Mucosa of stomach (tissue), 1 donor: ENCODE measurements around the gene CRTC2.
"Not testable (repeated sequence)": the region's sequence is repeated elsewhere in the genome, so short reads cannot be mapped to it uniquely, and the experiment has no call there.

Experiments
- H3K27me3 ChIP-seq: one replicate; pipeline ENCODE4 v1.7.0; 2013; ENCODE audit warnings: mild to moderate bottlenecking, low read length; ENCODE audit not compliant: control insufficient read depth, insufficient read depth
- H3K36me3 ChIP-seq: one replicate; pipeline ENCODE4 v1.7.0; 2013; ENCODE audit warnings: low read length; ENCODE audit not compliant: control insufficient read depth, insufficient read depth
- H3K4me1 ChIP-seq: one replicate; pipeline ENCODE4 v1.7.0; 2013; ENCODE audit warnings: mild to moderate bottlenecking, low read length; ENCODE audit not compliant: control insufficient read depth, insufficient read depth
- H3K4me3 ChIP-seq: one replicate; pipeline ENCODE4 v1.7.0; 2013; ENCODE audit warnings: low read length
- H3K9ac ChIP-seq: one replicate; pipeline ENCODE4 v1.7.0; 2013; ENCODE audit warnings: mild to moderate bottlenecking, low read length, moderate library complexity
- H3K9me3 ChIP-seq: one replicate; pipeline ENCODE4 v1.7.0; 2013; ENCODE audit warnings: mild to moderate bottlenecking, low read length, moderate library complexity; ENCODE audit not compliant: control insufficient read depth
- donor health status: Pancreatic carcinoma.

Gene CRTC2

GRCh38 chr1:153985341-153985912, 27.0 kb upstream of the CRTC2 start:
- Histone ChIP-seq H3K36me3 (peaks cover 4% of the 10 kb centered on the region), H3K9me3 (no peaks in the 10 kb centered on the region), H3K27me3 (no peaks in the 10 kb centered on the region), H3K4me3 (peak overlapping the region; percentile 68), H3K4me1 (peaks cover 20% of the 10 kb centered on the region), H3K9ac (peak overlapping the region; percentile 76)

- Histone ChIP-seq H3K27me3 (no peaks in the 10 kb centered on the region), H3K9me3 (no peaks in the 10 kb centered on the region), H3K9ac (no peak overlapping the region), H3K36me3 (peaks cover 4% of the 10 kb centered on the region), H3K4me1 (peaks cover 15% of the 10 kb centered on the region), H3K4me3 (no peak overlapping the region)
Measured at GRCh38 chr1:153984123-153984894, 25.9 kb upstream of the CRTC2 start.

GRCh38 chr1:153981735-153982134, 23.3 kb upstream of the CRTC2 start:
- H3K9me3 ChIP-seq, H3K9ac ChIP-seq, H3K27me3 ChIP-seq, H3K36me3 ChIP-seq, H3K4me3 ChIP-seq: not testable (repeated sequence)
- peaks cover 11% of the 10 kb centered on the region for H3K4me1 ChIP-seq

GRCh38 chr1:153979091-153979490, 20.7 kb upstream of the CRTC2 start:
- not testable (repeated sequence) for H3K4me3 ChIP-seq, H3K36me3 ChIP-seq, H3K9me3 ChIP-seq, H3K9ac ChIP-seq, H3K4me1 ChIP-seq, H3K27me3 ChIP-seq

GRCh38 chr1:153978274-153978909, 20.0 kb upstream of the CRTC2 start:
- Histone ChIP-seq H3K9ac (peak overlapping the region; percentile 93), H3K27me3 (no peaks in the 10 kb centered on the region), H3K9me3 (no peaks in the 10 kb centered on the region), H3K4me3 (peak overlapping the region; percentile 47), H3K36me3 (peaks cover 4% of the 10 kb centered on the region), H3K4me1 (peaks cover 8% of the 10 kb centered on the region)

- no peaks in the 10 kb centered on the region for H3K9me3 ChIP-seq
- no peaks in the 10 kb centered on the region for H3K27me3 ChIP-seq
- H3K4me1 ChIP-seq: peaks cover 8% of the 10 kb centered on the region
- H3K9ac ChIP-seq: peak within 1 kb of the TSS; percentile 93
- peaks cover 4% of the 10 kb centered on the region for H3K36me3 ChIP-seq
- H3K4me3 ChIP-seq: peak within 1 kb of the TSS; percentile 92
Measured at GRCh38 chr1:153977250-153978240, 19.1 kb upstream of the CRTC2 start, which contains the start of gene JTB. TSS of gene JTB (minus strand) at chr1:153977674. CDS start at chr1:153977252, 422 bp downstream.

GRCh38 chr1:153976819-153977249, 18.4 kb upstream of the CRTC2 start:
- peak overlapping the region; percentile 93 for H3K9ac ChIP-seq
- H3K4me3 ChIP-seq: peak overlapping the region; percentile 92
- H3K27me3 ChIP-seq: no peaks in the 10 kb centered on the region
- no peaks in the 10 kb centered on the region for H3K36me3 ChIP-seq
- no peaks in the 10 kb centered on the region for H3K9me3 ChIP-seq
- H3K4me1 ChIP-seq: peaks cover 8% of the 10 kb centered on the region

GRCh38 chr1:153973525-153973924, 15.1 kb upstream of the CRTC2 start:
- peaks cover 8% of the 10 kb centered on the region for H3K4me1 ChIP-seq
- H3K4me3 ChIP-seq: no peak overlapping the region
- H3K9me3 ChIP-seq: no peaks in the 10 kb centered on the region
- no peaks in the 10 kb centered on the region for H3K36me3 ChIP-seq
- H3K27me3 ChIP-seq: no peaks in the 10 kb centered on the region
- H3K9ac ChIP-seq: no peak overlapping the region

GRCh38 chr1:153973071-153973470, 14.7 kb upstream of the CRTC2 start:
- Histone ChIP-seq H3K4me1 (peaks cover 8% of the 10 kb centered on the region), H3K9me3 (no peaks in the 10 kb centered on the region), H3K36me3 (no peaks in the 10 kb centered on the region), H3K4me3 (no peak overlapping the region), H3K9ac (no peak overlapping the region), H3K27me3 (no peaks in the 10 kb centered on the region)

- Histone ChIP-seq H3K4me3 (no peak overlapping the region), H3K27me3 (no peaks in the 10 kb centered on the region)
Measured at GRCh38 chr1:153970346-153970745, 11.9 kb upstream of the CRTC2 start.

GRCh38 chr1:153968972-153969371, 10.6 kb upstream of the CRTC2 start:
- Histone ChIP-seq H3K9me3 (no peaks in the 10 kb centered on the region), H3K36me3 (no peaks in the 10 kb centered on the region), H3K4me3 (no peak overlapping the region), H3K27me3 (no peaks in the 10 kb centered on the region), H3K4me1 (peaks cover 4% of the 10 kb centered on the region), H3K9ac (peak overlapping the region; percentile 69)

More at GRCh38 chr1:153970346-153970745, 11.9 kb upstream of the CRTC2 start:
- Histone ChIP-seq H3K4me1 (peaks cover 4% of the 10 kb centered on the region), H3K9ac (no peak overlapping the region), H3K9me3 (no peaks in the 10 kb centered on the region), H3K36me3 (no peaks in the 10 kb centered on the region)
